Measurements from ENCODE around the gene SMYD3. TPM values are rescaled to one million over a fixed set of nuclear protein-coding genes. Genes with fewer than 3 reads are reported as not detected.

The SMYD3 gene
- total RNA-seq, 1 donor from 2014 or later: 27.2 TPM

- Histone ChIP-seq H3K9me3 (no peaks in the 10 kb centered on the region), H3K27me3 (no peaks in the 10 kb centered on the region), H3K4me1 (no peaks in the 10 kb centered on the region), H3K36me3 (no peaks in the 10 kb centered on the region), H3K27ac (no peak overlapping the region), H3K4me3 (no peak overlapping the region)
- peak; percentile 78 for TF ChIP-seq CTCF (IDR thresholded peaks at IDR 0.05)
- DNase-seq: no peak
- intact Hi-C loops (cut with DNase I): no loop called here
- ATAC-seq: peak; percentile 79
Measured at GRCh38 chr1:246497331-246497915, 9.7 kb downstream of the SMYD3 start.

- ATAC-seq: peak; percentile 93
- peak; percentile 72 for DNase-seq
Measured at GRCh38 chr1:246492611-246493245, 14.4 kb downstream of the SMYD3 start.

GRCh38 chr1:246491551-246492053 is 15.5 kb downstream of the SMYD3 start:
- intact Hi-C loops (cut with DNase I): no loop called here

More at GRCh38 chr1:246492611-246493245, 14.4 kb downstream of the SMYD3 start:
- H3K9me3 ChIP-seq: no peaks in the 10 kb centered on the region
- H3K4me1 ChIP-seq: no peaks in the 10 kb centered on the region
- H3K36me3 ChIP-seq: no peaks in the 10 kb centered on the region
- no peak overlapping the region for H3K27ac ChIP-seq
- intact Hi-C loops (cut with DNase I): no loop called here
- H3K4me3 ChIP-seq: no peak overlapping the region
- peak; percentile 81 for TF ChIP-seq CTCF (IDR thresholded peaks at IDR 0.05)
- no peaks in the 10 kb centered on the region for H3K27me3 ChIP-seq

GRCh38 chr1:246488674-246489073 is 18.4 kb downstream of the SMYD3 start:
- DNase-seq: no peak
- Histone ChIP-seq H3K27me3 (no peaks in the 10 kb centered on the region), H3K4me1 (peaks cover under 1% of the 10 kb centered on the region), H3K27ac (no peak overlapping the region), H3K9me3 (no peaks in the 10 kb centered on the region), H3K36me3 (no peaks in the 10 kb centered on the region), H3K4me3 (no peak overlapping the region)
- no peak for TF ChIP-seq CTCF (IDR thresholded peaks at IDR 0.05)
- ATAC-seq: no peak
- intact Hi-C loops (cut with DNase I): no loop called here

More at GRCh38 chr1:246491551-246492053, 15.5 kb downstream of the SMYD3 start:
- H3K27me3 ChIP-seq: no peaks in the 10 kb centered on the region
- H3K4me3 ChIP-seq: no peak overlapping the region
- no peak overlapping the region for H3K27ac ChIP-seq
- no peak for TF ChIP-seq CTCF (IDR thresholded peaks at IDR 0.05)
- no peaks in the 10 kb centered on the region for H3K9me3 ChIP-seq
- no peaks in the 10 kb centered on the region for H3K36me3 ChIP-seq
- ATAC-seq (no peak), DNase-seq (no peak)
- no peaks in the 10 kb centered on the region for H3K4me1 ChIP-seq

GRCh38 chr1:246483569-246483933 is 23.5 kb downstream of the SMYD3 start:
- no peak for ATAC-seq
- intact Hi-C loops (cut with DNase I): no loop called here
- no peak for DNase-seq

More at GRCh38 chr1:246483569-246483933, 23.5 kb downstream of the SMYD3 start:
- Histone ChIP-seq H3K9me3 (no peaks in the 10 kb centered on the region), H3K36me3 (no peaks in the 10 kb centered on the region), H3K27ac (no peak overlapping the region), H3K27me3 (no peaks in the 10 kb centered on the region), H3K4me3 (peak overlapping the region; percentile 6), H3K4me1 (peaks cover 11% of the 10 kb centered on the region)
- TF ChIP-seq CTCF (IDR thresholded peaks at IDR 0.05): no peak
